Kasumi-1 (cell line): ENCODE measurements around the gene RHOBTB1.
"Not testable (repeated sequence)": the region's sequence is repeated elsewhere in the genome, so short reads cannot be mapped to it uniquely, and the experiment has no call there.

Source experiments
- DNase-seq, 2 experiments: peaks; one replicate each; lab custom pipeline; 2025; lab: John Stamatoyannopoulos, UW

Gene RHOBTB1

GRCh38 chr10:60906825-60907224 lies 37.2 kb downstream of the RHOBTB1 start:
- DNase-seq = not testable (repeated sequence)

- no peak for DNase-seq
Measured at GRCh38 chr10:60906411-60906810, 37.6 kb downstream of the RHOBTB1 start.

- no peak for DNase-seq
Measured at GRCh38 chr10:60905580-60905979, 38.4 kb downstream of the RHOBTB1 start.

GRCh38 chr10:60903096-60903495 lies 40.9 kb downstream of the RHOBTB1 start:
- DNase-seq = no peak

GRCh38 chr10:60901561-60902235 lies 42.3 kb downstream of the RHOBTB1 start:
- no peak for DNase-seq

- DNase-seq = no peak
Measured at GRCh38 chr10:60899266-60899665, 44.7 kb downstream of the RHOBTB1 start.

GRCh38 chr10:60898321-60898720 lies 45.7 kb downstream of the RHOBTB1 start:
- no peak for DNase-seq

- no peak for DNase-seq
Measured at GRCh38 chr10:60896810-60897209, 47.2 kb downstream of the RHOBTB1 start.

GRCh38 chr10:60896033-60896432 lies 48.0 kb downstream of the RHOBTB1 start:
- DNase-seq = no peak

- no peak for DNase-seq
Measured at GRCh38 chr10:60894786-60895185, 49.2 kb downstream of the RHOBTB1 start.

GRCh38 chr10:60893231-60893630 lies 50.8 kb downstream of the RHOBTB1 start:
- DNase-seq = no peak

GRCh38 chr10:60892571-60892970 lies 51.4 kb downstream of the RHOBTB1 start:
- no peak for DNase-seq

GRCh38 chr10:60890811-60891210 lies 53.2 kb downstream of the RHOBTB1 start:
- no peak for DNase-seq

- peak; percentile 59 to 60 for DNase-seq
Measured at GRCh38 chr10:60883187-60883586, 60.8 kb downstream of the RHOBTB1 start.

GRCh38 chr10:60878224-60878623 lies 65.8 kb downstream of the RHOBTB1 start:
- no peak for DNase-seq

- no peak for DNase-seq
Measured at GRCh38 chr10:60877777-60878120, 66.2 kb downstream of the RHOBTB1 start.

- no peak for DNase-seq
Measured at GRCh38 chr10:60877061-60877776, 66.8 kb downstream of the RHOBTB1 start.

- DNase-seq = no peak
Measured at GRCh38 chr10:60873758-60874157, 70.2 kb downstream of the RHOBTB1 start.

GRCh38 chr10:60872451-60872850 lies 71.5 kb downstream of the RHOBTB1 start:
- DNase-seq = no peak

- no peak for DNase-seq
Measured at GRCh38 chr10:60871215-60871614, 72.8 kb downstream of the RHOBTB1 start.

GRCh38 chr10:60870803-60871202 lies 73.2 kb downstream of the RHOBTB1 start:
- DNase-seq = no peak

- peak in 1 of 2 experiments; percentile 13 for DNase-seq
Measured at GRCh38 chr10:60870416-60870728, 73.6 kb downstream of the RHOBTB1 start.

- DNase-seq = no peak
Measured at GRCh38 chr10:60869652-60870415, 74.2 kb downstream of the RHOBTB1 start.
